IMR-90 (cell line): ENCODE results near the gene IQSEC1.

Experiments
- SMC3 ChIP-seq: fragments of 150-350 bp; IDR thresholded peaks from 2 replicates; pipeline ENCODE4 v1.6.1; 2016; ENCODE audit warnings: low read depth, mild to moderate bottlenecking, antibody characterized with exemption, low read length, moderate library complexity
- TF ChIP-seq, protein P1 (sequence below): conservative IDR thresholded peaks from 2 replicates; pipeline ENCODE4 v1.5.1; 2012; ENCODE audit warnings: mild to moderate bottlenecking, low read depth, low read length, improper control_type of control experiment
- TF ChIP-seq, protein P2 (sequence below): fragments of 150-350 bp; IDR thresholded peaks from 2 replicates; pipeline ENCODE4 v1.6.1; 2017; ENCODE audit warnings: mild to moderate bottlenecking, antibody characterized with exemption, low read length, low read depth

GRCh38 chr3:13105181-13105895 lies 32.1 kb upstream of the IQSEC1 start:
- TF ChIP-seq, protein P1, sequence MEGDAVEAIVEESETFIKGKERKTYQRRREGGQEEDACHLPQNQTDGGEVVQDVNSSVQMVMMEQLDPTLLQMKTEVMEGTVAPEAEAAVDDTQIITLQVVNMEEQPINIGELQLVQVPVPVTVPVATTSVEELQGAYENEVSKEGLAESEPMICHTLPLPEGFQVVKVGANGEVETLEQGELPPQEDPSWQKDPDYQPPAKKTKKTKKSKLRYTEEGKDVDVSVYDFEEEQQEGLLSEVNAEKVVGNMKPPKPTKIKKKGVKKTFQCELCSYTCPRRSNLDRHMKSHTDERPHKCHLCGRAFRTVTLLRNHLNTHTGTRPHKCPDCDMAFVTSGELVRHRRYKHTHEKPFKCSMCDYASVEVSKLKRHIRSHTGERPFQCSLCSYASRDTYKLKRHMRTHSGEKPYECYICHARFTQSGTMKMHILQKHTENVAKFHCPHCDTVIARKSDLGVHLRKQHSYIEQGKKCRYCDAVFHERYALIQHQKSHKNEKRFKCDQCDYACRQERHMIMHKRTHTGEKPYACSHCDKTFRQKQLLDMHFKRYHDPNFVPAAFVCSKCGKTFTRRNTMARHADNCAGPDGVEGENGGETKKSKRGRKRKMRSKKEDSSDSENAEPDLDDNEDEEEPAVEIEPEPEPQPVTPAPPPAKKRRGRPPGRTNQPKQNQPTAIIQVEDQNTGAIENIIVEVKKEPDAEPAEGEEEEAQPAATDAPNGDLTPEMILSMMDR = no peak
- TF ChIP-seq, protein P2, sequence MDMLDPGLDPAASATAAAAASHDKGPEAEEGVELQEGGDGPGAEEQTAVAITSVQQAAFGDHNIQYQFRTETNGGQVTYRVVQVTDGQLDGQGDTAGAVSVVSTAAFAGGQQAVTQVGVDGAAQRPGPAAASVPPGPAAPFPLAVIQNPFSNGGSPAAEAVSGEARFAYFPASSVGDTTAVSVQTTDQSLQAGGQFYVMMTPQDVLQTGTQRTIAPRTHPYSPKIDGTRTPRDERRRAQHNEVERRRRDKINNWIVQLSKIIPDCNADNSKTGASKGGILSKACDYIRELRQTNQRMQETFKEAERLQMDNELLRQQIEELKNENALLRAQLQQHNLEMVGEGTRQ = no peak
- no peak for TF ChIP-seq SMC3
